ENCODE results near the gene CRLF3.
"Not testable (repeated sequence)": the region's sequence is repeated elsewhere in the genome, so short reads cannot be mapped to it uniquely, and the experiment has no call there.

DNA sequence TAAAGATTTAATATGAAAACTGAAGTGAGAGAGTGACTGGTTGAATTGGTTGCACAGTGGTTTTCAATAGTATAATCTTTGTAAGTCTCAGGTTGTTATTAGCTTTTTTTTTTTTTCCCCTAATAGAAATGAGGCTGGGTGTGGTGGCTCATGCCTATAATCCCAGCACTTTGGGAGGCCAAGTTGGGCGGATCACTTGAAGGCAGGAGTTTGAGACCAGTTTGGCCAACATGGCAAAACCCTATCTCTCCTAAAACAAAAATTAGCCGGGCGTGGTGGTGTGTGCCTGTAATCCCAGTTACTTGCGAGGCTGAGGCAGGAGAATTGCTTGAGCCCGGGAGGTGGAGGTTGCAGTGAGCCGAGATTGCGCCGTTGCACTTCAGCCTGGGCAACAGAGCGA is 89.3 kb downstream of the CRLF3 start:
- TF ChIP-seq POLR2A, CTCF (IDR thresholded peaks at IDR 0.05): not testable (repeated sequence)

Measured in adrenal gland (tissue), 5 donors.